GM19023 (cell line): Measurements from ENCODE around the gene MARCHF11.

Experiments used
- ATAC-seq: cut with Tn5 transposase; IDR thresholded peaks from one replicate; pipeline ENCODE4 v1.9.1; 2021; ENCODE audit warnings: mild to moderate bottlenecking, moderate library complexity; ENCODE audit not compliant: unreplicated experiment

Gene MARCHF11

DNA sequence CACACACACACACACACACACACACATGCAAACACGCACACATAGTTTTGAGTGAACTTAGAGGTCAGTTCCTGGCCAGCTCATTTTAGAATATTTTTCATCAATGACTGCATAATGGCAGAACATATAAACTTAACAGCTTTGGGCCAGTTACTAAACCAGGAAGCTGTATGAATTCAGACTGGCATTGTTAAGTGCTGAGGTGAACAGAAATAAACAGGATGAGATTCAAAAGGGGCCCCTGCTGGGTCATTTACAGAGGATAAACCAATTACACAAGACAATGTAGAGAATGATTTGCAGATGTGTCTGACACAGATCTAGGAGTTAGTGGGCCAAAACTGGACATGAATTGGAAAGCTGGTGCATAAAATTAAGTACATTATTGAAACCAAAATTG is 44.6 kb downstream of the MARCHF11 start:
- no peak for ATAC-seq

DNA sequence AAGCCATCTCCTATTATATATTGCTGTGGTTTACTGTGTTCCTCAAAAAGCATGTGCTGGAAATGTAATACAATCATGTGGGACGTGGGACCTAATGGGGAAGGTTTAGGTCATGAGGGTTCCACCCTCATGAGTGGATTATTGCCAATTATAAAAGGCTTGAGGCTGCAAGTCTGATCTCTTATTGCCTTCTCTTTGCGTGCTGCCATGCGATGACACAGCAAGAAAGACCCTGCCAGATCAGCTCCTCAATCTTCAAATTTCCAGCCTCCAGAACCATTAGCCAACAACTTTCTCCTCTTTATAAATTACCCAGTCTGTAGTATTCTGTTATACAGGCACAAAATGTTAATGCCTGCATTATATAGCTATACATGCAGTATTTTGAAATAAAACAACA is 45.4 kb downstream of the MARCHF11 start:
- ATAC-seq, result no peak

DNA sequence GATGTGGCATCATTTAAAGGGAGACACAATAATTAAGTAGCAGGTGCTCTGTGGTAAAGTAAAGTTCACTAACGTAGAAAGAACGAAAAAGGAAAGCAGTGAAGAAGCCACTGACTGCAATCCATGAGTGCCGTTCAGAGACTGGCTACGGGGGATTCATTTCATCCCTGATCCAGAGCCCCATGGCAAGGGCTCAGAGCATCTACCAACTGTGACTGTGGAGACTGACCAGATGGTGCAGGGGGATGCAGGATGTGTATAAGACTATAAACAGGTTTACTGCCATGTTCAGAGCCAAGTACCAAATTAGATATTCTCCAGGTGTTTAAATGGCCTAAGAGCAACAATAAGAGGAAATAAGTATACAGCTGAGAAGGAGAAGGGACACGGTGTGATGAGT is 47.7 kb downstream of the MARCHF11 start:
- ATAC-seq, result no peak

DNA sequence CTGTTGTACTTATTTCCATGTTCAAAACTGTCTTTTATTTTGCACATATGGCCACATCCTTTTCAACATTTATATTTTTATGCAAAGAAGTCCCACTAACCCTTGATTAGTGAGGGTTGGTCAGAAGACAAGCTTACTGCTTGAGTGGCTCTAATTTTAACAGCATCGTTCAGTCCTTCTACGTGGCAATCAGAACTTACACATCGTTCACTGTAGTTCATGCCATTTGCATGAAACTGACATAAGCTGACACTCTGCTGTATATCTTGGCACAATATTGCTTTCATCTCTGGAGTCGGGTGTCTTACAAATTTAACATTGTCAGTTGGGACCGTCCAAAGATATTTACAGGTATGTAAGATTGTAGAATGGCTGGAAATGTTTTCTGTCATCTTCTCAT is 50.6 kb downstream of the MARCHF11 start:
- no peak for ATAC-seq

DNA sequence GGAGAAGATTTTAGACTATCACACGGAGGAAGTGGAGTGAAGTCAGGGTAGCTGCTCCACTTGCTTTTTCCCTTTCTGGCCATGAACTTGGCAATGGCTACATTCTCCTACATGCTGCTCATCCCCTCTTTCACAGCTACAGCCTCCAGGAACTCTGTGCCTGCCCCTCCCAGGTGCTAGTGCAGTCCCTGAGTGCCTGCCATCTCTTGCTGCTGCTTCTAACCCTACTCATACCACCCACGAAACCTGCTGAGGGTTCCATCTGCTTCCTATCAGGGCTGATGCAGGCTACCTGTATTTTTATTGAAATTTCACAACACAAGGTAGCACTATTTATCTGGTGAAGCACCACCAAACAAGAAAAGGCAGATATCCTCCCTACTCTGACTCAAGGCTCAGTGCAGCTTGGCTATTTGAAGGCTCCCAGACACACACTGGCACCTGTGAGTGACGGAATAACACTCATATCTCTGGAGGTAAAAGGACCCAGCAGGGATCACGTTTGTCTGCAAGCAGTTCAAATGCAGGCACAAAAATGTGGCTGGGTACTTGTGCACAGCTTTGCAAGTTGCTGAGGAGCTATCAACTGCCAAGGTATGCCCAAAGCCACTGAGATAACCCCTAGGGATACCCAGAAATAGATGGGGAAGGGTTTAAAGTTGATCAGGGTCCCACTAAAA is 51.6 kb downstream of the MARCHF11 start:
- ATAC-seq, result no peak

DNA sequence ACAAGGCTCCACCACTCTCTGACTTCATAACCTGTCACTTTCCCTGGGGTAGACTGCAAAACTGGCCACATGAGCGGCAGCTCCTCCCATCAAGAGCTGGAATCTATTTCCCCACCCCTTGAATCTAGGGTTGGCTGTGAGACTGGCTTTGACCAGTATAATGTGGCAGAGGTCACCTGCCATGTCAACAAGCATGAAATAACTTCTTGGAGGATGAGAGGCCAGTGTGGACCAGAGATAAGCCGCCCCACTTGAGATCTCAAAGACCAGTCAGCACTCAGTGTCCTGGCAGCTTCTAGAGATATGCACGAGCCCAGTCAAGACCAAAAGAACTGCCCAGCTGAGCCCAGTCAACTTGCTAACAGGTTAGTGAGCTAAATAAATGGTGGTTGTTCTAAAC is 59.0 kb downstream of the MARCHF11 start:
- no peak for ATAC-seq

DNA sequence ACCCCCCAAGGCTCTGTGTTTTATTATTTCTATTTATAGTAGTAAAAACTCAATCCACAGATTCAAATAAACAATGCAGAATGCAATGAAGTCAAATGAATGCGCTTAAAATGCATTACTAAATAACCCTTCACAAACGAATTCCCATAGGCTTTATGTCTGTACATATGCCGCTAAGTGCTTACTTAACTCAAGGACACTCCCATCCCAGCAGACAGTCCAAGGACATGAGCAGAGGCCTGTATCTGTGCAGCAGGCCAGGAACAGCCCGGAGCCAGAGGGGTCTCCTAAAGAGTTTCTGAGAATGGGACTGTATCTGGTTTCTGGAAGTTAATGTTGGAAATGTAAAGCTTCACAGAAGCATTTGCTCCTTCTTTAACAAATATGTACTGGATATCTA is 59.8 kb downstream of the MARCHF11 start:
- no peak for ATAC-seq

DNA sequence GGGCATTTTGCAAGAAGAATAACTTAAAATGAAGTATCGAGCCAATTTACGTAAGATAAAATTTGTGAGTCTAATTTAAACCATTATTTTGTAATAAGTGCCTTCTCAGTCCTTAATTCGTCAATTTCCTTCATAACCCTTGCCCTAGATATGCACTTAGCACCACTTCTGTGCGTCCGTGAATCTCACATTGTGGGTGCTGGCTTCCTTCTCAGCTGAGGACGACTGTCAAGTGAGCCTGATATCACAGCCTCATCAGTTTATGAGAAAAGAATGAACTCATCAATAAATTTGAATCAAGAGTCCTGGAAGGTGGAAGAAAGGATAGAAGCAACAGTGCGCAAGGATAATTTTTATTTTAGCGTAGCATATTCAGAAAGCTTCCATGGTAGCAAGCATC is 64.5 kb downstream of the MARCHF11 start:
- no peak for ATAC-seq

DNA sequence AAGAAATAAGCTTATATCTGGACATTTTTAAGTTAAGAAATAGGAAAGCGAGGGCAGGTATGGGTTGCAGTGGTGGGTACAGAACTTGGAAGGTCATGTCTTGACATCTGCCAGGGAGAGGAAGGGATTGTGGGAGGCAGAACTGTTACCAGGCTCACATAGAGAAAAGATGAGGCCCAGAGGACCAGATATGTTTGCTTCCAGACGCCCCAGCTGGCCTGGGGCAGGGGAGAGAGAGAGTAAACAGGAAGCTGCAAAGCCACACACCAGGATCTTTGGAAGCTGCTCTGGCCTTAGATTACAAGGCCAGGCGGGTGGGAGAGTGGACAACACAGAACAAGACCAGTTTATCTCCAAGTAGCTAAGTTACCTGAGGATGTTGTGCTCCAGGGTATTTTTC is 71.2 kb downstream of the MARCHF11 start:
- ATAC-seq, result no peak

DNA sequence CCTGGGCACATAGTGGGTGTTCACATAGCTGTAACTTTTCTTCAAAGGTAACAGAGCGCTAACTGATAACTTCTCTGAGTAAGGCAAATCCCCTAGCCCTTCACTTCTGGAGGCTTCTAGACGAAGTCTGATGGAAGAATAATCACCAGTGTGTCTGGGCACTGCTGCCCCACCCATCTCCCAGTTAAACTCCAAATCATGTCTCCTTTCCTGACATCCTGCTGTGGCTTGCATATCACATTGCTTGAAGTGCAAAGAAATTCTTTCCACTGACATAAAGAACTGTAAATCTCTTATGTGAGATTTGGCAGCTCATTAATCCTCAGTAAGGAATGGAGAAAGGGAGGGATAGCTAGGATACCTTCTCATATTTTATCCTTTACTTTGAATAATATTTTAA is 74.6 kb downstream of the MARCHF11 start:
- ATAC-seq, result no peak

DNA sequence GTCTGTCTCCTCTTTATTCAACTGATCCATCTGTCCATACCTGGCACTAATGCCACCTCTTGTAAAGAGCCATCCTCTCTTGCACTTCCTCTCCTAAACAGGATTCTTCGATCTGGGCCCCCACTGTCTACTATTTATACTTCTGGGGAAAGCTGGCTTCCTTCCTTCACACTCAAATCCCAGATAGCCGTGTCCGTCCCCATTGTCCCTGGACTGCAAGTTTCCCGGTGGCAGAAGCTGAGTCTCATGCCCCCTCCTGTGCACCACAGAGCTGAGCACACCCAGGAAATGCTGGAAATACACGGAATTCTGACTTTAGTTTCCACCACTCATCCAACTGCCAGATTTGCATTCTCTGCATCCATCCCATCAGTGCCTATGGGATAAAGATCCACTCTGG is 84.0 kb downstream of the MARCHF11 start:
- no peak for ATAC-seq

DNA sequence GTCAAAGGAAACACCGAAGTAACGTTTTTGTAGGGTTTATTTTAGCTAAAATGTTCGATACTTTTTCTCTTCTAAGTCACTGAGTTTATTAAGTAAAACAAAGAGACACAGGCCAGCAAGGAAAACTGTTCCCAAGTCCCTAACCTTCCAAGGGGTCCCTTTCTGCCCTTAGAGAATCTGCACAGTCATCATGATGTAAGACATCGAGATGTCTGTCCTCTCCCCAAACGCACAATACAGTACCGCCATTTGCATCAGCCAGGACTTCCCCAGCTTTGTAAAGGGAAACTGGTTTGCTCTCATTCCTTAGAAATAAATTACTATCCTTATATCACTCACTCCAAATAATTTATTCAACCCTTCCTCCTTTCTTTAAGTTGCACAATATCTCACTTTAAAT is 89.3 kb downstream of the MARCHF11 start:
- no peak for ATAC-seq

DNA sequence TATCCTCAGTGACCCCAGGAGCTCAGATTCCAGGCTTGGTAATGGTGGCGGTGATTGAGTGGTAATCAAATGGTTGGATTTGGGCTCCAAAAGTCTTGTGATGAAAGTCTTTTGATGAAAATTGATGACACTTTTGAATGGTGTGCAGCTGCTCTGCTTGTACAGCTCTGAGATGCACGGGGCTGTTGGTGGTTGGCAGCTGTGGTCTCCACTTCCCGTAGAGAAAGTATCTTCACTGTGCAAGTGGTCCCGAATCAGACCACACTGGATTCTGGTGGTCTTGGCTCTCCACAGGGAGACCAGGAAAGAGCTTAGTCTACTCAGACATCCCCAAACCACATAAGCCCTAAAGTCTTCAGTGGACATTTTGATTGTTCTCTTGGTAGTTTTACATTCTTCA is 96.6 kb downstream of the MARCHF11 start:
- no peak for ATAC-seq

DNA sequence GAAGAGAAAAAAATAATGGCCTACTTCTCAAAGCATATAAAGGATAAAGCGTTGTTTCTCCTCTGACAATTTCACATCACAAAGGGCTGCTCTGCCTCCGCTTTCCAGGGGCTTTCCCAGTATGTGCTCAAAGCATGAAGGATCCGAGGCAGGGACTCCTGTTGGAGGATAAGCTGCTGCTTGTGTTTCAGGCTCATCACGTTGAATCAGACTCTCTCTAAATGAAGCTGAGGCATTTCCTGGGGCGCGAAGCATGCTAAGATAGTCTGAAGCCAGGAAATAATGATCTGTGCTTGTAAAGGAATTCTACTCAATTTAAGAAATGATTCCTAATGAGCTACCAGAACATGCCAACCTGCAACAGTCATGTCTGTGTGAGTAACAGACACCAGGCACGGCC is 97.5 kb downstream of the MARCHF11 start:
- no peak for ATAC-seq

DNA sequence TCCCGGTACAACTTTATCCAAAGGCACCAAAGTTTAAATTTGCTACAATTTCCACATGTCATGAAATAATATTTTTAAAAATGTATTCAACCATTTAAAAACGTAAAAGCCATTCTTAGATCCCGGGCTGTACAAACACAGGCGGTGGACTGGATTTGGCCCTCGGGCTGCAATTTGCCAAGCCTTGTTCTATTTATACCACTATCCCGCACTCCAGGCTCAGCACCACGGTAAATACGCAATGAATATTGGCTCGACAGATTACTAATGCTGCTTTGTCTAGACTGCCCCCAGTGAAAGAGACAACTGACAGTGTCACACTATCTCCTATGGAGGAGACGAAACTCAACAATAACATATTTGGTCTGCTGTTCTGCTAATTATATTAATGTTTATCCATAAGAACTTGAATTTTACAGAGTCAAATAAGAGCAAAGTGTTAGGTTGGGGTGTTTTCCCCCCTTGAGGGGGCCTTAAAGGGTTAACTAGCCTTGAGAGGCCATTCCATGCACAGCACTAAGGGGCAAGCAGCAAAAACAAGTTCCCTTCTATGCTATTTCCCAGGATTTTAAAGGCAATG is 98.1 kb downstream of the MARCHF11 start:
- ATAC-seq, result no peak

DNA sequence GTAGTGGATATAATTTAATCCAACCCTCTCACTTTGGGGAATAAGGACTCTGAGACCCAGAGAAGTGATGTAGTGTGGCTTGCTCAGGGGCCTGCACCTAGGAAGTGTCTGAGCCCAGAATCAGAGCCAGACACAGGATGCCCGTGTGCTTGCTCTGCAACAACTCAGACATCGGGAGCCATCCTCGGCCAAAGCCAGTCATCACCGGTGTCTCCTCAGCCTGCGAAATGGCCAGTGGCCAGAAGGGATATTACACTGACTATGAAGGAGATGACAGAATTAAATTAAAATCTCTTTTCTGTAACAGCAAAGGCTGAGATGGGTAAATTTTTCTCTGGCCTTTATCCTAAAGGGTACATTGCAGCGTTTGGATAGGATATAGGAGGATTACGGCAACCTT is 102.9 kb downstream of the MARCHF11 start:
- no peak for ATAC-seq

DNA sequence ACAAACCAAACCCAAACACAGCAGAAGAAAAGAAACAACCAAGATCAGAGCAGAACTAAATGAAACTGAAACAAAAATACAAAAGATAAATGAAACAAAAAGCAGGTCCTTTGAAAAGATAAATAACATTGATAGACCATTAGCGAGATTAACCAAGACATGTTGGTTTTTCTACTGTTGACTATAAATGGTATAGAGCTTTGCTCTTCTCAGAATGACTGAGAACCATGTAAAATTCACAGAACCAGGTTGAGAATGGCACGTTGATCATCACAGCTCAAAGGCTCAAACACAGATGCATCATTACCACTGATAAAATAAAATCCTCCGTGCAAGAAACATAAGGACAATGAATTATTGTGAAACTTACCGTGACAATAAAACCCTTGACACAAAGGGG is 105.2 kb downstream of the MARCHF11 start:
- ATAC-seq, result no peak

DNA sequence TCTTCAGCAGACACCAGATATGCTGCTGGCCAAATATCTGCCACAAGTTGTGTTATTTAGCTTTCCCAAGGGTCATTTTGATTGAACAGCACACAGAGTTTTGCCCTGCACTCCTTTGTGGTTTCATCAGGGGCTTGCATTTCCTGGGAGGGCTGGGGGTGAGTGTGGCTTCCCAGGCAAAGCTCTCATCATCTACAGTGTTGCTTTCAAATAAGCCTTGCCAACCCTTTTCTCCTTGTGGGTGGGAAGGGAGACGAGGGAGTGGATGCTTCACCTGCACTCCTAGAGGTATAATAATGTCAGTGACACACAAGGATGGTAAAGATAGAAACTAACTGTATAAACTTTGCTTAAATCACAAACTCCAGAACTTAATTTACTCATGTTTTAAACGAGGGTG is 107.0 kb downstream of the MARCHF11 start:
- no peak for ATAC-seq

DNA sequence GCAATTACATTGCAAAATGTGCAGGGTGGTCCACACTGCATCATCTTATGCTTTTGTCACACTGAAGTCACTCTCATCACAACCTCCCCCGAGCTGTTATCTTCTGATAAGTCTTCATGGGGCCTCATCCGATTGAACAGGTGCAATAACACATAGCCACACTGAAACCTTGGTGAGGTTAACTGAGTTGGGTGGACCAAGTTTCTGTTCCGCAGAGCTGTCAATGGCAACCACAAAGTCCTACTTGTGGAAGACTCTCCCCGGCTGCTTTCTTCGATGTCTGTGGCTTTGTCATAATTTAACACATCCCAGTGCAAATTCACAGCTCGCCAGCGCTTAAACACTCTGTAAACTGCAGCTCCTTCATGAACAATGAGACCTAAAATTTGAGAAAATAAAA is 112.2 kb downstream of the MARCHF11 start:
- ATAC-seq, result no peak

DNA sequence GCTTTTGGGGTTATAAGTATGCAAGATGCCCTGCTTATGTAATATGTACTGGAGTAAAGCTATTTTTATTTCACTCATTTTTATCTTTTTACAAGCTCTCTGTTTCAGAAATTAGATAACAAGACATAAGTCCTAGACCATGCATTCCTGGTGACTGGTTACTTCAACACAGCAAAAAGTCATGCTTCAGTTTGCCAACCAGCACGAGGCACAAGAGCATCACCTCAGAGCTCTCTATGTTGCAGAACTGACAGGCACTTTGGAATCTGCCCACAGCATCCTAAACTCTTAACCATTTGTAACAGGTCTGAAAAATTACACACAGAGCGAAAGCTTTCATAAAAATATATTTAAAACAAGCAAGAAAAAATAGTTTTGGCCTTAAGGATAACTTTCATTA is 112.8 kb downstream of the MARCHF11 start:
- ATAC-seq, result no peak

DNA sequence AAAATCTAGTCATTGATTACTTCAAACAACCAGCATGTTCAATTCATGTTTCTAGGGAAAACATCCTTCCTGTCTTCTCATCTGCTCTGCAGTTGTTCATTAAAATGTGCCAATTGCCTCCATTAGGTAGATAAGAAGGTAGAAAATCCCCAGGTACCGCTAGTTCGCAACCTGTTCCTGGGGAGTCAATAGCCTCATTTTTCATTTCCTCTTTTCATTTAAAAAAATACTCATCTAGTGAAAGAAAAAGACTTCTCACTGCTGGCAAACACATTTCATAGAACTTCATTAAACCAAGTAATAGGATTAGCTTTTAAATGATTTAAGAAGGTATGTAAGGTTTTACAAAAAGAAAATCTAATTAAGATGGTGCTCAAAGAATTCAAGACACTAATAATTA is 113.3 kb downstream of the MARCHF11 start:
- ATAC-seq, result no peak

DNA sequence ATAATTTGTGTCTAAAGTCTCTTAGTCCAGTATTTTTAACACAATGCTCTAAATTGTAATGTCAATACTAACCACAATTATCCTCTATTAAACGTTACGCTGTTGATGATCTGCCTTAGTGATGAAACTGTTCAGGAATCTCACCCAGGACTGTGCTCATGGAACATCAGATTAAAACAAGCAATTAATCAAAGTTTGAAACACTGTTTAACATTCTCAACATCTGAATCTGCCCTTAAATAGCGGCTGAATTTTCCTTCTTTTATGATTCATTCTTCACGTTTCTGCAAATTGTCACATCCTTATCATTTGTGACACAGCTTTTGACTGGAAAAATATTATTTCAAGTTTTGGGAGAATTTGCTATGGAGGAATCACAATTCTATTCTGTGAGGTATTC is 113.8 kb downstream of the MARCHF11 start:
- no peak for ATAC-seq
